ENCODE measurements around the gene MEOX1.

- TF ChIP-seq CTCF (IDR thresholded peaks at IDR 0.05; ENCODE audit: insufficient read depth, low read depth, low read length): no peak
- TF ChIP-seq EZH2 (IDR thresholded peaks at IDR 0.05; ENCODE audit: insufficient read depth, low read length): no peak
Observed at GRCh38 chr17:43699438-43699756, 37.7 kb upstream of the MEOX1 start.
